ENCODE measurements around the gene LZTS3.

DNA sequence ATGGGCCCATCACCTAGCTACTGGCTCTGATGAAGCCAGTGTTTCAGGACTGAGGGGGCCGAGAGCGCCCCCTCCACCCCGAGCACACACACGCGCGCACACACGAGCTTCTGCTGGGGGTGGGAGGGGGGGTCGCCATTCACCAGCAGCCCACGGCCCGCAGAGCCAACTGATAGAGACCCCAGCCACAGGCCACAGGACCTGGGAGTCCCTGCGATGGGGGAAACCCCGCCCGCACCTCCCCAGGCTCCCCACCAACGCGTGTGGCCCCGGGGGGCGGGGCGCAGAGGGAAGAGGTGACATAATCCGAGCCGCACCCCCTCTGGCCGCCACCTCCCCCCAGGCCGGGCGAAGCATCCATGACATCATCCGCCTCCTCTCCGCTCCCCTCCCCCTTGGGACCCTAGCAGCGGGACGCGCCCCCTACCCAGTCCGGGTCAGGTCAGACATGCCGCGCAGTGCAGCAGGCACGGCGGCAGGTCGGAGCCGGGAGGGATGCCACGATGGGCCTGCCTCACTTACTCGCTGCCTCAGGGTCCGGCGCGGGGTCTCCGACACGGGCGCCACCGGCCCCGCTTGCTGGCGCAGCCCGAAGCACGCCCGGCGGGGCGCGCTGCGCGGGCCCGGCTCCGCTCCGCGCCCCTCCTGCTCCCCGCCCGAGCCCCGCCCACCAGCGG is at the start of gene LZTS3:
- peak; percentile 34 for TF ChIP-seq CTCF (IDR thresholded peaks at IDR 0.05; ENCODE audit: low read depth, low read length, poor library complexity, severe bottlenecking)
- no peak for TF ChIP-seq EZH2phosphoT487 (IDR thresholded peaks at IDR 0.05; ENCODE audit: borderline replicate concordance, low read length)

Measured in DOHH2 (cell line).